DOHH2 (cell line): ENCODE results near the gene LRRC3.

Experiments used
- H3F3A ChIP-seq: fragments of 200-600 bp; sonication (generic), shearing (Covaris generic); 2 replicates; pipeline ENCODE4 v1.6.0; 2016; ENCODE audit warnings: antibody characterized with exemption, mild to moderate bottlenecking; ENCODE audit not compliant: control insufficient read depth, insufficient read depth
- H3K27ac ChIP-seq: fragments of 200-600 bp; sonication (generic); 2 replicates; pipeline ENCODE4 v1.5.1; 2014; ENCODE audit warnings: low read depth, mild to moderate bottlenecking, low read length, moderate library complexity
- H3K27me3 ChIP-seq: fragments of 200-600 bp; sonication (generic); 2 replicates; pipeline ENCODE4 v1.6.1; 2014; ENCODE audit warnings: mild to moderate bottlenecking, low read length, mixed read lengths; ENCODE audit not compliant: control insufficient read depth
- H3K36me3 ChIP-seq: fragments of 200-600 bp; sonication (generic); 2 replicates; pipeline ENCODE4 v1.6.1; 2014; ENCODE audit warnings: mild to moderate bottlenecking, low read length, moderate library complexity, mixed read lengths; ENCODE audit not compliant: control insufficient read depth
- H3K4me1 ChIP-seq: fragments of 200-600 bp; sonication (generic); 2 replicates; pipeline ENCODE4 v1.6.1; 2014; ENCODE audit warnings: mild to moderate bottlenecking, low read length, mixed read lengths; ENCODE audit not compliant: control insufficient read depth
- H3K4me2 ChIP-seq: fragments of 200-600 bp; sonication (generic); 2 replicates; pipeline ENCODE4 v1.6.0; 2014; ENCODE audit warnings: mild to moderate bottlenecking, low read length, moderate library complexity
- H3K4me3 ChIP-seq: fragments of 200-600 bp; sonication (generic); 2 replicates; pipeline ENCODE4 v1.5.1; 2014; ENCODE audit warnings: mild to moderate bottlenecking, low read length, mixed read lengths
- H3K79me2 ChIP-seq: fragments of 200-600 bp; sonication (generic); 2 replicates; pipeline ENCODE4 v1.6.1; 2014; ENCODE audit warnings: mild to moderate bottlenecking, low read length, mixed read lengths; ENCODE audit not compliant: control insufficient read depth
- H3K9me2 ChIP-seq: fragments of 200-600 bp; sonication (generic); replicated peaks from 2 replicates; pipeline ENCODE4 v1.6.1; 2014; ENCODE audit warnings: mild to moderate bottlenecking, low read length, mixed read lengths; ENCODE audit not compliant: control insufficient read depth
- H3K9me3 ChIP-seq: fragments of 200-600 bp; sonication (generic); 2 replicates; pipeline ENCODE4 v1.6.1; 2014; ENCODE audit warnings: antibody characterized with exemption, low read length, mixed read lengths; ENCODE audit not compliant: control insufficient read depth, insufficient read depth
- H4K20me1 ChIP-seq: fragments of 200-600 bp; sonication (generic); 2 replicates; pipeline ENCODE4 v1.6.0; 2014; ENCODE audit warnings: low read depth, mild to moderate bottlenecking, antibody characterized with exemption, low read length, moderate library complexity; ENCODE audit not compliant: control insufficient read depth, insufficient read depth
- CTCF ChIP-seq: fragments of 200-600 bp; sonication (generic); IDR thresholded peaks from one replicate; pipeline ENCODE4 v1.5.1; 2014; ENCODE audit warnings: antibody characterized with exemption, mild to moderate bottlenecking, low read depth, low read length; ENCODE audit not compliant: poor library complexity, severe bottlenecking
- EZH2phosphoT487 ChIP-seq: fragments of 200-600 bp; sonication (generic); IDR thresholded peaks from 2 replicates; pipeline ENCODE4 v1.6.1; 2017; ENCODE audit warnings: borderline replicate concordance, mild to moderate bottlenecking, antibody characterized with exemption, low read length, moderate library complexity, mixed read lengths

LRRC3 gene

GRCh38 chr21:44498280-44499210 is 43.2 kb downstream of the LRRC3 start:
- Histone ChIP-seq H3K27ac (no peak overlapping the region), H3K4me1 (no peaks in the 10 kb centered on the region), H3K9me3 (no peaks in the 10 kb centered on the region), H3K4me3 (no peak overlapping the region), H4K20me1 (peaks cover 4% of the 10 kb centered on the region; the same call in 1 of the 2 replicates), H3K9me2 (no peaks in the 10 kb centered on the region), H3K36me3 (no peaks in the 10 kb centered on the region), H3K27me3 (no peaks in the 10 kb centered on the region), H3K79me2 (no peaks in the 10 kb centered on the region), H3F3A (no peaks in the 10 kb centered on the region), H3K4me2 (no peak overlapping the region)
- TF ChIP-seq EZH2phosphoT487 = no peak
- no peak for TF ChIP-seq CTCF

DNA sequence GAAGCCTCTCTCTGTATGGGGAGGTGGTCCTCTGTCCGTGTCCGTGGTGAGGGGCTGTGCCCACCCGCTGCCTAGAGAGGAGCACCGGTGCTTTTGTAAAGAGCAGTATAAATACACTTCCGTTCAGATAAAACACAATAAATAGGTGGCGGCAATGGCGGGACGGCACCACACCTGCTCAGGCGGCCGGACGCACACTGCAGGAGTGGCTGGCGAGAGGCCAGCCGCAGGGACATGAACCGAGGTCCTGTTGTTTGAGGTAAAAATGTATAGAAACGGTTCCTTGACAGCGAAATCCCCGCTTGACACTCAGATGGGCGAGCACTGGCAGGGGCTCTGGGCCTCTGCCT is 43.9 kb downstream of the LRRC3 start:
- TF ChIP-seq EZH2phosphoT487 (no peak), CTCF (no peak)
- H4K20me1 ChIP-seq = peaks cover 4% of the 10 kb centered on the region; the same call in 1 of the 2 replicates
- H3K27me3 ChIP-seq = no peaks in the 10 kb centered on the region
- H3K4me2 ChIP-seq = no peak overlapping the region
- no peak overlapping the region for H3K4me3 ChIP-seq
- no peaks in the 10 kb centered on the region for H3F3A ChIP-seq
- H3K79me2 ChIP-seq = no peaks in the 10 kb centered on the region
- H3K4me1 ChIP-seq = no peaks in the 10 kb centered on the region
- no peak overlapping the region for H3K27ac ChIP-seq
- H3K9me3 ChIP-seq = no peaks in the 10 kb centered on the region
- H3K9me2 ChIP-seq = no peaks in the 10 kb centered on the region
- no peaks in the 10 kb centered on the region for H3K36me3 ChIP-seq

- Histone ChIP-seq H3K4me1 (no peaks in the 10 kb centered on the region), H3K9me3 (no peaks in the 10 kb centered on the region), H3K4me3 (no peak overlapping the region), H3K79me2 (no peaks in the 10 kb centered on the region), H3K27me3 (no peaks in the 10 kb centered on the region), H3F3A (no peaks in the 10 kb centered on the region), H3K9me2 (no peaks in the 10 kb centered on the region), H3K4me2 (no peak overlapping the region), H3K27ac (no peak overlapping the region), H3K36me3 (no peaks in the 10 kb centered on the region), H4K20me1 (peaks cover 4% of the 10 kb centered on the region; the same call in 1 of the 2 replicates)
- TF ChIP-seq CTCF (no peak), EZH2phosphoT487 (no peak)
Measured at GRCh38 chr21:44499631-44500030, 44.3 kb downstream of the LRRC3 start.
